Smooth muscle cell (in vitro differentiated cells): ENCODE results near the gene LYPD1. TPM values are rescaled to one million over a fixed set of nuclear protein-coding genes. Genes with fewer than 3 reads are reported as not detected.

ENCODE experiments used
- DNase-seq: peaks from one replicate; lab custom pipeline; 2025; ENCODE audit not compliant: unreplicated experiment; lab: John Stamatoyannopoulos, UW
- H2AFZ ChIP-seq: fragments of 200-600 bp; sonication (generic); 2 replicates; pipeline ENCODE4 v1.6.0; 2016; ENCODE audit warnings: antibody characterized with exemption, low read depth, mild to moderate bottlenecking
- H3F3A ChIP-seq: fragments of 200-600 bp; sonication (generic); 2 replicates; pipeline ENCODE4 v1.6.0; 2017; ENCODE audit warnings: antibody characterized with exemption, low read depth
- H3K27ac ChIP-seq: fragments of 200-600 bp; sonication (generic); 2 replicates; pipeline ENCODE4 v1.5.1; 2016; ENCODE audit warnings: low read depth, mild to moderate bottlenecking
- H3K27me3 ChIP-seq: fragments of 200-600 bp; sonication (generic); 2 replicates; pipeline ENCODE4 v1.6.1; 2016; ENCODE audit warnings: low read depth, mild to moderate bottlenecking
- H3K36me3 ChIP-seq: fragments of 200-600 bp; sonication (generic); 2 replicates; pipeline ENCODE4 v1.5.1; 2016; ENCODE audit warnings: low read depth
- H3K4me1 ChIP-seq: fragments of 200-600 bp; sonication (generic); 2 replicates; pipeline ENCODE4 v1.5.1; 2016; ENCODE audit warnings: low read depth
- H3K4me2 ChIP-seq: fragments of 200-600 bp; sonication (generic); 2 replicates; pipeline ENCODE4 v1.6.0; 2016; ENCODE audit warnings: mild to moderate bottlenecking
- H3K4me3 ChIP-seq: fragments of 200-600 bp; sonication (generic); 2 replicates; pipeline ENCODE4 v1.5.1; 2016; ENCODE audit warnings: mild to moderate bottlenecking
- H3K79me2 ChIP-seq: fragments of 200-600 bp; sonication (generic); 2 replicates; pipeline ENCODE4 v1.6.0; 2016; ENCODE audit warnings: low read depth, mild to moderate bottlenecking
- H3K9ac ChIP-seq: fragments of 200-600 bp; sonication (generic); 2 replicates; pipeline ENCODE4 v1.6.0; 2016; ENCODE audit warnings: low read depth
- H3K9me3 ChIP-seq: fragments of 200-600 bp; sonication (generic); replicated peaks from 2 replicates; pipeline ENCODE4 v1.5.1; 2016; ENCODE audit warnings: low read depth
- H4K20me1 ChIP-seq: fragments of 200-600 bp; sonication (generic); 2 replicates; pipeline ENCODE4 v1.6.0; 2016; ENCODE audit warnings: low read depth
- CTCF ChIP-seq: fragments of 200-600 bp; sonication (generic); IDR thresholded peaks from 2 replicates; pipeline ENCODE4 v1.5.1; 2017; ENCODE audit warnings: borderline replicate concordance, mild to moderate bottlenecking, antibody characterized with exemption; ENCODE audit not compliant: insufficient read depth, poor library complexity, severe bottlenecking
- WGBS: methylation state at CpG from one replicate; pipeline ENCODE4 v1.1.7; 2016; ENCODE audit warnings: low lambda C conversion rate; 5-methylcytosine and 5-hydroxymethylcytosine counted together
- polyA plus RNA-seq: library from polyadenylated mRNA; unstranded; fragments of >200 nt; fragmentation: Nextera tagmentation; extraction: Ambion mirVana; gene quantifications from 2 replicates; pipeline ENCODE4 v1.2.1, GENCODE V29; 2016
- total RNA-seq: library from RNA; depleted of rRNA; stranded (reverse); fragments of >200 nt; gene quantifications from 2 replicates; pipeline ENCODE4 v1.2.3, GENCODE V29; 2014

LYPD1 gene
- total and polyA plus RNA-seq, 2 experiments from 2014 or later, result 2.5 to 5.3 TPM

- Histone ChIP-seq H3F3A (no peaks in the 10 kb centered on the region), H2AFZ (no peak overlapping the region), H3K27me3 (no peaks in the 10 kb centered on the region), H4K20me1 (no peaks in the 10 kb centered on the region), H3K4me2 (no peak overlapping the region), H3K4me1 (no peaks in the 10 kb centered on the region), H3K36me3 (no peaks in the 10 kb centered on the region), H3K9me3 (no peaks in the 10 kb centered on the region), H3K9ac (no peak overlapping the region), H3K27ac (no peak overlapping the region), H3K4me3 (no peak overlapping the region), H3K79me2 (no peaks in the 10 kb centered on the region)
- TF ChIP-seq CTCF, result no peak
- DNase-seq, result no peak
- 85% methylated on average over 6 of the region's 6 CpGs for WGBS
Measured at GRCh38 chr2:132595186-132595585, 74.8 kb downstream of the LYPD1 start.
